Cardiac muscle cell (in vitro differentiated cells and primary cell): Measurements from ENCODE around the gene ATAD3B. TPM values are rescaled to one million over a fixed set of nuclear protein-coding genes. Genes with fewer than 3 reads are reported as not detected.
"Not testable (repeated sequence)": the region's sequence is repeated elsewhere in the genome, so short reads cannot be mapped to it uniquely, and the experiment has no call there.

ENCODE experiments used
- DNase-seq, 2 donors: peaks; one replicate each; pipeline versions ENCODE4 v3.0.0 to v3.0.0-alpha.2; 2010 to 2017; ENCODE audit warnings: low read depth in 1 of 2, low spot score in 1 of 2
- H3K27ac ChIP-seq: fragments of 200-600 bp; sonication (generic); 2 replicates; pipeline ENCODE4 v1.5.1; 2016
- H3K27me3 ChIP-seq: fragments of 200-600 bp; sonication (generic); 2 replicates; pipeline ENCODE4 v1.6.0; 2016; ENCODE audit warnings: control low read depth
- H3K36me3 ChIP-seq: fragments of 200-600 bp; sonication (generic); 2 replicates; pipeline ENCODE4 v1.5.1; 2016; ENCODE audit warnings: control low read depth
- H3K4me1 ChIP-seq: fragments of 200-600 bp; sonication (generic); 2 replicates; pipeline ENCODE4 v1.8.1; 2017; ENCODE audit warnings: low read depth, mild to moderate bottlenecking, mixed run types
- H3K4me3 ChIP-seq: fragments of 200-600 bp; sonication (generic); 2 replicates; pipeline ENCODE4 v1.5.1; 2016; ENCODE audit warnings: mild to moderate bottlenecking
- H3K9me3 ChIP-seq: fragments of 200-600 bp; sonication (generic); 2 replicates; pipeline ENCODE4 v1.5.1; 2017; ENCODE audit warnings: low read depth, mild to moderate bottlenecking, control low read depth
- polyA plus RNA-seq: library from polyadenylated mRNA; unstranded; fragments of >200 nt; fragmentation: Nextera tagmentation; extraction: Ambion mirVana; gene quantifications from 2 replicates; pipeline ENCODE4 v1.2.1, GENCODE V29; 2016
- total RNA-seq: library from RNA; depleted of rRNA; stranded (reverse); fragments of >200 nt; gene quantifications from 2 replicates; pipeline ENCODE4 v1.2.3, GENCODE V29; 2016
- TF ChIP-seq, protein P1 (sequence below): IDR thresholded peaks from 2 replicates; pipeline ENCODE4 v1.5.1; 2012; ENCODE audit warnings: low read depth, mild to moderate bottlenecking, low read length

The ATAD3B gene
- total and polyA plus RNA-seq, 2 experiments from 2014 or later, result 30.2 to 37.4 TPM

- H3K4me1 ChIP-seq, H3K36me3 ChIP-seq, H3K9me3 ChIP-seq, H3K27me3 ChIP-seq: not testable (repeated sequence)
- peak overlapping the region; percentile 90 for H3K27ac ChIP-seq
- H3K4me3 ChIP-seq, result peak overlapping the region; percentile 6
- DNase-seq, result peak; percentile 72 to 73
- TF ChIP-seq, protein P1, sequence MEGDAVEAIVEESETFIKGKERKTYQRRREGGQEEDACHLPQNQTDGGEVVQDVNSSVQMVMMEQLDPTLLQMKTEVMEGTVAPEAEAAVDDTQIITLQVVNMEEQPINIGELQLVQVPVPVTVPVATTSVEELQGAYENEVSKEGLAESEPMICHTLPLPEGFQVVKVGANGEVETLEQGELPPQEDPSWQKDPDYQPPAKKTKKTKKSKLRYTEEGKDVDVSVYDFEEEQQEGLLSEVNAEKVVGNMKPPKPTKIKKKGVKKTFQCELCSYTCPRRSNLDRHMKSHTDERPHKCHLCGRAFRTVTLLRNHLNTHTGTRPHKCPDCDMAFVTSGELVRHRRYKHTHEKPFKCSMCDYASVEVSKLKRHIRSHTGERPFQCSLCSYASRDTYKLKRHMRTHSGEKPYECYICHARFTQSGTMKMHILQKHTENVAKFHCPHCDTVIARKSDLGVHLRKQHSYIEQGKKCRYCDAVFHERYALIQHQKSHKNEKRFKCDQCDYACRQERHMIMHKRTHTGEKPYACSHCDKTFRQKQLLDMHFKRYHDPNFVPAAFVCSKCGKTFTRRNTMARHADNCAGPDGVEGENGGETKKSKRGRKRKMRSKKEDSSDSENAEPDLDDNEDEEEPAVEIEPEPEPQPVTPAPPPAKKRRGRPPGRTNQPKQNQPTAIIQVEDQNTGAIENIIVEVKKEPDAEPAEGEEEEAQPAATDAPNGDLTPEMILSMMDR, result peak; percentile 62
Observed at GRCh38 chr1:1504777-1505365, 33.3 kb downstream of the ATAD3B start.

GRCh38 chr1:1505366-1505798 is 33.8 kb downstream of the ATAD3B start:
- peak; percentile 21 to 38 for DNase-seq
- not testable (repeated sequence) for H3K4me1 ChIP-seq, H3K9me3 ChIP-seq, H3K36me3 ChIP-seq, H3K27me3 ChIP-seq
- TF ChIP-seq, protein P1, result peak; percentile 33
- Histone ChIP-seq H3K4me3 (peak overlapping the region; percentile 6), H3K27ac (peak overlapping the region; percentile 90)

GRCh38 chr1:1505801-1506200 is 34.2 kb downstream of the ATAD3B start:
- not testable (repeated sequence) for H3K36me3 ChIP-seq, H3K4me1 ChIP-seq, H3K27me3 ChIP-seq, H3K9me3 ChIP-seq, H3K4me3 ChIP-seq, DNase-seq
- H3K27ac ChIP-seq, result peak overlapping the region; percentile 90

GRCh38 chr1:1507305-1507704 is 35.7 kb downstream of the ATAD3B start:
- no peaks in the 10 kb centered on the region for H3K36me3 ChIP-seq
- H3K27ac ChIP-seq, result no peak overlapping the region
- no peak for DNase-seq
- H3K27me3 ChIP-seq, result no peaks in the 10 kb centered on the region
- no peak overlapping the region for H3K4me3 ChIP-seq
- H3K4me1 ChIP-seq, result peaks cover 7% of the 10 kb centered on the region
- H3K9me3 ChIP-seq, result no peaks in the 10 kb centered on the region
- TF ChIP-seq, protein P1, result no peak

DNA sequence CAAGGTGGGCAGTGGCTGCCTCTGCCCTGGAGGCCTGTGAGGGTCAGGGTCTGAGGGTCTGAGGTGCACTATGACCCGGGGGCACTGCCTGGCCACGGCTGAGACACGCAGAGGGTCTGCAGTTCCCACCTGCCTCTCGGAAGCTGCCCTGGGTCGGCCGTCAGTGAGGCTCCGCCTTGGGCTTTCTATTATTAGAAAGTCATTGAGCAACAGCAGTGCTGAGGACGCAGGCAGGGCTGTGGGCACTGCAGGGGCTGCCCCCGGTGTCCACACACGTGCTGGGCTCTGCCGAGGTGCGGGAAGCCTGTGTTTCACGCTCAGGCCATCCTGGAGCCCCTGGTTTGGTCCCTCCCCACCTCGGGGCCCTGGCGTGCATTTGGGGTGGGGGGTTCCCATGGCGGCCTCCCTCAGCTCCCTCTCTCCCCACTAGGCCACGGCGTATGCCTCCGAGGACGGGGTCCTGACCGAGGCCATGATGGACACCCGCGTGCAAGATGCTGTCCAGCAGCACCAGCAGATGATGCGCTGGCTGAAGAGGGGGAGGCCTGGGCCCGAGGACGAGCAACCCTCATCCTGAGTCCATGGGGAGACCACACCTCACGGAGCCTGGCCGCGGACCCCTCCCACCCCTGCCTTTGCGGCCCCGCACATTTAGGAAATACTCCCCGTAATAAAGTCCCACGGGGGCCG is 37.4 kb downstream of the ATAD3B start:
- H3K4me1 ChIP-seq, DNase-seq: not testable (repeated sequence)

GRCh38 chr1:1509465-1509850 is 37.9 kb downstream of the ATAD3B start:
- not testable (repeated sequence) for H3K4me1 ChIP-seq, H3K36me3 ChIP-seq, H3K27me3 ChIP-seq, H3K4me3 ChIP-seq, H3K9me3 ChIP-seq, DNase-seq
- peak overlapping the region; percentile 83 for H3K27ac ChIP-seq

More for the DNA sequence above, 37.4 kb downstream of the ATAD3B start:
- H3K27me3 ChIP-seq, H3K36me3 ChIP-seq, H3K9me3 ChIP-seq, H3K4me3 ChIP-seq: not testable (repeated sequence)
- H3K27ac ChIP-seq, result peak overlapping the region; percentile 83

- H3K9me3 ChIP-seq, result no peaks in the 10 kb centered on the region
- no peaks in the 10 kb centered on the region for H3K27me3 ChIP-seq
- peak in 1 of 2 donors; percentile 5 for DNase-seq
- H3K4me1 ChIP-seq, result peaks cover 3% of the 10 kb centered on the region
- H3K4me3 ChIP-seq, result peak overlapping the region; percentile 55
- peak overlapping the region; percentile 84 for H3K27ac ChIP-seq
- TF ChIP-seq, protein P1, result no peak
- no peaks in the 10 kb centered on the region for H3K36me3 ChIP-seq
Observed at GRCh38 chr1:1510912-1511532, 39.5 kb downstream of the ATAD3B start.
